DMS53 treated with DMSO at 0.1 percent for 48 hours (cell line): ENCODE measurements around the gene SLC5A8.

Experiments
- DNase-seq: peaks from one replicate; lab custom pipeline; 2025; ENCODE audit not compliant: unreplicated experiment; lab: John Stamatoyannopoulos, UW

Gene SLC5A8, protein sequence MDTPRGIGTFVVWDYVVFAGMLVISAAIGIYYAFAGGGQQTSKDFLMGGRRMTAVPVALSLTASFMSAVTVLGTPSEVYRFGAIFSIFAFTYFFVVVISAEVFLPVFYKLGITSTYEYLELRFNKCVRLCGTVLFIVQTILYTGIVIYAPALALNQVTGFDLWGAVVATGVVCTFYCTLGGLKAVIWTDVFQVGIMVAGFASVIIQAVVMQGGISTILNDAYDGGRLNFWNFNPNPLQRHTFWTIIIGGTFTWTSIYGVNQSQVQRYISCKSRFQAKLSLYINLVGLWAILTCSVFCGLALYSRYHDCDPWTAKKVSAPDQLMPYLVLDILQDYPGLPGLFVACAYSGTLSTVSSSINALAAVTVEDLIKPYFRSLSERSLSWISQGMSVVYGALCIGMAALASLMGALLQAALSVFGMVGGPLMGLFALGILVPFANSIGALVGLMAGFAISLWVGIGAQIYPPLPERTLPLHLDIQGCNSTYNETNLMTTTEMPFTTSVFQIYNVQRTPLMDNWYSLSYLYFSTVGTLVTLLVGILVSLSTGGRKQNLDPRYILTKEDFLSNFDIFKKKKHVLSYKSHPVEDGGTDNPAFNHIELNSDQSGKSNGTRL

DNA sequence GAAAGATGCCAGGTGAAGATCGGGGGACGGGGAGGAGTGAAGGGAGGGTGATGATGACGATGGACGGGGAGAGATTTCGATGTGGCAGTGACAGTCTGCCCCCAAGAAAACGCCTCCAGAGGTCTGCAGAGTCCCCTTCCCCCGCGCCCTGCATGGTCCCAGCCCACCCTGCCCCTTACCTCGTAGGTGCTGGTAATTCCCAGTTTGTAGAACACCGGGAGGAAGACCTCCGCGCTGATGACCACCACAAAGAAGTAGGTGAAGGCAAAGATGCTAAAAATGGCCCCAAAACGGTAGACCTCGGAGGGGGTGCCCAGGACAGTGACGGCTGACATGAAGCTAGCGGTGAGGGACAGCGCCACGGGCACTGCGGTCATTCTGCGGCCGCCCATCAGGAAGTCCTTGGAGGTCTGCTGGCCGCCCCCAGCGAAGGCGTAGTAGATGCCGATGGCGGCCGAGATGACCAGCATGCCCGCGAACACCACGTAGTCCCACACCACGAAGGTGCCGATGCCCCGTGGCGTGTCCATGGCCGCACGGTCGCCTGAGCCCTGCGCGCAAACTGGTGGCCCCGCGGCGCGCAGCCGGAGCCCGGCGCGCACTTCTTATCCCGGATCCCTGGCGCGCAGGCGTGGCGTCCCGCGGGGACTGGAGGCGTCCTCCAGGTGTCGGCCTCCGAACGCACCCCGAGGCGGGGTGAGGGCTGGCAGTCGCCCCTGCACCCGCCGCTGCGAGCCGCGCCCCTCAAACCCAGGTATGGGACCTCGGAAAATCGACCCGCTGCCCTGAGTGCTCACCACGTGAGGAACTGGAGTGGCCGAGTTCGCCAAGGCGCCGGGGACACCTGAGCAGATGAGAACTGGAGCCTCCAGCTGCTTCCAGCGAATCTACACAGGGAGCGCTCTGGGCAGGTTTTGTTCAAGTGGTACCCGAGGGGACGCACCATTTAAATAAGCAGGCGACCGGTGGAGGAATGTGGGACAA is at the start of gene SLC5A8:
TSS of gene SLC5A8 (minus strand) at position 920 of the 984 bp plus-strand sequence. CDS start at position 530, 390 bp downstream.
- peak; percentile 18 for DNase-seq

DNA sequence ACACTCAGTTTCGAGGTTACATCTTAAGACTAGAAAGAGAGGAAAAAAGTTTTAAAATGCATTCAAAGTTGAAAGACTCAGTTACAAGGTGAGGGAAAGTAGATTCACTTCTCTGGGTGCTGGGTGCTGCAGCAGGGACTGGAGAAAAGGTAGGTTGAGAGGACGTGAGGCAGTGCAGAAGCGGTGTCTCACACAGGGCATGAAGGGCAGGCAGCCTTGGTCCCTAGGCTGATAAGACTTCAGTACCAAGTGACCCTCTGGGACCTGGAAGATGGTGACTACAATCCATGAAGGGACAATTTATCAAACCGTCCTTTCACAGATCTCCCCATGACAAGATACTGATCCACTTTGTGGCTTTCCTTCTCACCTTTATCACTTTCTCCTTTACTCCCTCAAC is 47.3 kb upstream of the SLC5A8 start:
- DNase-seq = no peak

DNA sequence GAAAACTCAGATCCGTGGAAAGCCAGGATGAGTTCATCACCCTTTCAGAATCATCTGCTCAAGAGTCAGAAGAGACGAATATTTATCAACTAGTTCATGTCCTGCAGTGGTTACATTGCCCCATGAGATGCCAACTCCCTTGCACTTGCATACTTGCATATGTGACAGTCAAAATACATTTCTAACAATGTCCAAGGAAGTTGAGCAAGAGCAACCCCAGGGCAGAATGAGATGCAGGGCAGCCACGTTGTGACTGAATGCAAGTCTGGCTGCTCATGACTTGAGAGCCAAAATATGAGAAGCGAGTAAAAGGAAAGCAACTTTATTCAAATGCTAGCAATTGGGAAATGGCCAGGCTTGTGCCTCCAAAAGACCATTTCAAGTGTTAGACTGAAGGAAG is 46.2 kb upstream of the SLC5A8 start:
- no peak for DNase-seq

DNA sequence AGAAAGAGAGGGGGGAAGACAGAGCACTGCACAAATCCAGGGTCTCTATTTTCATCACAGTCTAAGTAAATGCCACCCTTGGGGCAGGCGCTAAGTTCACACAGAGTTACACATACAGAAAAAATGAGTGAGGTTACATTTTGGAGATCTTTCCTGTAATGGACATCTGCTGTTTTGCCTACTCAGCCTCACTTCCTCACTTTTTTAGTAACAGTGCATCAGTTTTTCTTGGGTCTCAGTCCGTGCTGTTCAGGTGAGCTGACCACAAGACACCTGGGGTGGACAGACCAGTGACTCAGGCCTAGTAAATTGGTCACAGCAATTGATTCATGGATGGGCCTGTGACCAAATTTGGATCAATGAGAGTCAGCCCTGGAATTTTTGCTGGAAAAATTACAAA is 33.6 kb upstream of the SLC5A8 start:
- no peak for DNase-seq

DNA sequence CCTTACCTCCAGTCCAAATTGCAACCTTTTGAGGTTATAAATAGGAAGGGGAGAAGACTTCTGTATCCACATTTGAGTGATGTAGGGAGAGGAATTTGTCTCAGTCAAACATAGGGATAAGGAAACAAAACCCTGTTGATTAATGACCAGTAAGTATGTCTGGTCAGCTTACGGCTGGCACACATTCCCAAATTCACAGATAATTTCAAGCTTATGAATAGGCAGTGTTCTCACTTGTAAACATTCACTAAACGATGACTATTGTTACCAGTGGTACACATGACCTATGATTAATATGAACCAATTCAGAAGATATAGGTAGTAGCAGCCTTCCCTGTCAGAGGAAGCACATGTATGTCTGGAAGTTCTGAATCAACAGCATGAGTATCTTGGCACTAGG is 33.0 kb upstream of the SLC5A8 start:
- DNase-seq = no peak

DNA sequence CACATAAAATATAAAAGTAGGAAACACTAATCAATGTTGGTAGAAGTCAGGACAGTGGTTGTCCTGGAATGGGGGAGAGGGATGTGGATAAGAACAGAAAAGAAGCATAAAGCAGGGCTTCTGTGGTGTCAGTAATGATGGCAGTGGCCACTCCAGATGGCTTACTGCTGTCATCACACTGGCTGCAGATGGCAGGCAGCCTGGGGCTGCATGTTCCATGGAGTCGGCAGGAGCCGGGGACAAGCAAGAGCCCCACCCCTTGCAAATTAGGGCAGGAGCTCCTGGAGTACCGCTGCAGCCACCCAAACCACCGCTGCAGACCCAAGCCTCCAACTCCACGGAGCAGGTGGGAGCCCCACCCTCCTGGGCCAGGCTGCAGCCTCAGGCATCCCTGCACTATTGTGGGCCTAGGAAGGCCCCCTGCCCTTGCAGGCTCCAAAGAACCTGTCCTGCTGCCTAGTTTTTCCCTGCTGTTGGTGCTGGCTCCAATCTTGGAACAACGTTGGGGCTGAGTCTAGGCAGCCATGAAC is 28.8 kb upstream of the SLC5A8 start:
- no peak for DNase-seq

DNA sequence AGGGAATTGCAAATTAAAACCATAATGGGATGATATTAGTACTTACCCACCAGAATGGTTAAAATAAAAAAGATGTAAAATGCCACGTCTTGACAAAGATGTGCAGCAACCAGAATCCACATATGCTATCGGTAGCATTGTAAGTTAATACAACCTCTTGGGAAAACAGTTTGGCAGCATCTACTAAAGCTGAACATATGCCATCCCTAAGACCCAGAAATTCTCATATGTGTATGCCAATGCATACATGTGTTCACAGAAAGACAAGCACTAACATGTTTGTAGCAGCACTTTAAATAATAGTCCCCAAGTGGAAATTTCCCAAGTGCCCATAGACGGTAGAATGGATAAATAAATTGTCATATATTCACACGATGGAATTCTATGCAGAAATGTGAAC is 28.3 kb upstream of the SLC5A8 start:
- DNase-seq = no peak

DNA sequence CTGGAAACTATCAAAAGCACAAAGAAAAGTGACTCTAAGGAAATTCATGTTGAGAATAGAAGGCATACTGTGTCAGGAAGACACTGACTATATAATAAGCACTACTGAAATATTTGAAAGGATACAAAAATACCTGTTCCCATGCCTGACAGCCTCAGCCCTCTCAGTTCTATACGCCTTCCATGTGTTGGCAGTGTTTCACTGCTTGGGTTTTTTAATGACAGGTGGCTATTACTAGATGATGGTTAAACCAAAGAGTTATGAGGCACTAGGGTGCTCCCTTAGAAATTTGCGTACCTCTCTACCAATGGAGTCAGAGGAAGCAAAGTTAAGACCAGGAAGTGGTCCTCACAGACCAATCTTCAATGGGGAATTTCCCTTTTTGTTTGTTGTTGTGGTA is 25.6 kb upstream of the SLC5A8 start:
- no peak for DNase-seq

DNA sequence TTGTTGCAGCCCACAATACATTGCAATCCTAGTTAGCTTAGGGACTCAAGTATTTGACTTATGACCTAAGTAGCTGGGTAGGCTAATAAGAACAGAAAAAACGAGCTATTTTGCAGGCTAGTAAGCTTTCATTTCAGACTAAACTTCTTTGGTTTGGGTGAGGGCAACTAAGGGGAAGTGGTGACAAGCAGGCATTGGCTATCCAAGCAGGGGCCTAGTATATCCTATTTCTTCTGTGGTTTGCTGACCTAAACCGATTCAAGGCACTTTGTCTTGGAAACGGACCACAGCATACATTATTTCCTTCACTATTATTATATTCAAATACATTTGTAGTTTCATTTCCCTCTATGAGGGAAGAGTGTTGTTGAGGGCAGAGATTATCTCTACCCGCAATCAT is 21.6 kb upstream of the SLC5A8 start:
- DNase-seq = no peak

DNA sequence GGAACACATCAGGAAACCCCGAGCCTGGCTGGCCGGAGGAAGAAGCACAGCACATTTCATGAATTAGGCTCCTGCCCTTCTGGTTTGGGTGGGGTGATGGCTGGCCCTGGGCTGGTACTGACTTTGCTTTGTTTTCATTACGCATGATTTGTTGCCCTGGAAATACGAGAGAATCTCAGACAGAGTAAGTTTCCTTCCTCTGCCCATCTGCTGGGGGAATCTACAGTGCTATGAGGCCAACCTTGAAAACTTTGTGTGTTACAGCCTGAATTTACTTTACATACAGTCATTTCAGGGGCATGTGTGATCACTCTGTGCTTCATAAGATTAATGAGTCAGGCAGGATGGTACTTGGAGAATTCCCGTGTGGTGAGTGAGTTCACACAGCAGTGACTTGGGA is 20.5 kb upstream of the SLC5A8 start:
- no peak for DNase-seq

DNA sequence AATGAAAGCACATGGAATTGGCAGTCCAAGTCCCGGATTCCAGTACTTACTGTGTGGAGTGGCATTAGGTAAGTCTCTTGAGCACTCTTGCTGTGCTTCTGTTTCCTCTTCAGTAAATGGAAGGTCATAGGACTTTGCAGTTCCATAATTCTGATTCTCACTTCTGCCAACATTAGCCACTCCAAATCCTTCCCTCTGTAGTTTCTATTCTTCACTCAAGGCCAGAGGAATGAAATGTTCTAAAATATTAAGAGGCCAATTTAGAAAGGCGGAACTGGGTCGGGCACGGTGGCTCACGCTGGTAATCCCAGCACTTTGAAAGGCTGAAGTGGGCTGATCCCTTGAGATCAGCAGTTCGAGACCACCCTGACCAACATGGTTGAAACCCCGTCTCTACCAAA is 19.8 kb upstream of the SLC5A8 start:
- no peak for DNase-seq

DNA sequence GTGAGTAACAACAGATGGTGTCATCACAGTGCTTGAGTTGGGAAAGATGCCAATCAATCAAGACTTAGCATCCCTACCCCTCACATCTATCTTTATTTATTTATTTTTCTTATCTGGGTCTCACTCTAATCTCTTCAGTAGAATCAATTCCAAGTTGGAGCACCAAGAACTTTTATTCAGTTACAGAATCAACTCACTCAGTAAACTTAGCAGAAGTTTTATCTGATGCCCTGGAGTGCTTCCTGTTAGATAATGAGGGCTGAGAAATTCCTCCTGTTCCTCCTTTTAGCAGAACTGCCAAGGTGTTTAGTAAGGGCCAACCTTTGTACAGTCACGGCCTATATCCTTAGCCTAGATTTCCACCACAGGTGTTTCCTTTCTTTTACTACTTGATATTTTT is 11.3 kb upstream of the SLC5A8 start:
- DNase-seq = no peak

DNA sequence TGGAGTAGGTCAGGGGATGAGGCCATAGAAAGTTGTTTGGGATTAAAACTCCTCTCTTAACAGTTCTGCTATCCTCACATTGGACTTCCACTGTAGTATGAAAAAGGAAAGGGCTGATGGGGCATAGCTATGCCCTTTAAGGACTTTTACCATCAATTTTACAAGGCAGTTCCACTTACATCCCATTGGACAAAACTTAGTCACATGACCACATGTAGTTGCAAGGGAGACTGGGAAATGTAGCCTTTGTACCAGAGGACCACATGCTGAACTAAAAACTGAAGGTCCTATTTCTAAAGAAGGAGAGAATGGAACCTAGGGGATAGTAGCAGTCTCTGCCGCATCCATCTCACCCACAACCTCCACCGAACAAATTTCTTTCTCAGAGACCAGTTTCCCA is 6.8 kb upstream of the SLC5A8 start:
- DNase-seq = no peak

DNA sequence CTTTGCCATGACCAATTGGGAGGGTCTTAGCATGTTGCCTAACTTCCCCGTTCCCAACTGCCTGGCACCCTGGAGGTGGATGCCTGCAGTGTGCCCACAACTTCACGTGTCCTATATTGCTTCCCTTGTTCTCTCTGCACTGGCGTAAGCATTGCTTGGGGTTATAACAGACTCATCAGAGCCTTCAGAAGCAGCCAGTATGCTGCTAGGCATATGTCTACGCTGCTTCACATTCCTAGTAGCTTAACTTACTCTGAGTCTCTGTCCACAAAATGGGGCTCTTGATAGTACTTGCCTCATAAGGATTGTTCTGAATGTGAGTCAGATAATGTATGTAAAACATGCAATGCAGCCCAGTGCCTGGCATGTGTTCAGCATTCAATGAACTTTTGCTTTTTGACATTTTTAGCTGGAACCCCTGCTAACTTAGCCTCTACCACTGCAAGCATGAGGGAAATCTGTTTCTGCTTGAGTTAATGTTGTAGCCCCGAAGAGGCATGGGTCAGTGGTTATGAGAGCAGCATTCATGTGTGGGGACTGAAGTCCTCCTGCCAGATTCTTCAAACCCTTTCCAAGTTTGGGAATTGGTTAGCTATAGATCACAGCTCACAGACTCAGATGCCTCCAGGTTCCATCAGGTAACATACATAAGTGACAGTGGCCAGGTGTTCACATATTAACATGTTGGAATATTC is 2.8 kb downstream of the SLC5A8 start:
- no peak for DNase-seq

DNA sequence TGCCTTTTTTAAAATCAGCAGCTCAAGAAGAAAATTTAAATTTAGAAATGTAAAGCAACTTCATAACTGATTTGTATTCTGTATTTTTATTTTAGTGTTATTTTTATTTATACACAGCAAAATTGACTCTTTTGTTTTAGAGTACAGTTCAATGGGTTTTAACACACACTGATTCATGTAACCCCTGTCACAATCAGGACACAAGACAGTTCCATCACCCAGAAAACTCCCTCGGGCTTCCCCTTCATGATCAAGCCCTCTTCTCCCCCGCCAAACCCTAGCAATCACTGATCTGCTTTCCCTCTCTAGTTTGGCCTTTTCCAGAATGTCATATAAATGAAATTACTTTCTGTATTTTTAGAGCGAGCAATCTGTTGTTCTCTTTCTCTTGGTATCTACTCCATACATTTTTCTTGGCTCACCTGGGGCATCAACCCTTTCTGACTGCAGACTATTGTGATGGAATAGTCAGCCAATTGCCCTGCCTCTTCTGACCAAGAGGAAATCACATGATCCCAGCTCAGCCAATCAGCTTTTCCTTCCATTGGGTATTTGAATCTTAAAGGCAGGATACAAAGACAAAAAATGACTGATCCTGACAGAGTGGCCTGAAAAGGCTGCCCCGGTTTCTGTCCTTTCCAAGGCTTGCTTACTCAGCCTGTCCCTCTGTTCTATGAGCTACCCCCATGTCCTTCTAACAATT is 5.3 kb downstream of the SLC5A8 start:
- DNase-seq = no peak

DNA sequence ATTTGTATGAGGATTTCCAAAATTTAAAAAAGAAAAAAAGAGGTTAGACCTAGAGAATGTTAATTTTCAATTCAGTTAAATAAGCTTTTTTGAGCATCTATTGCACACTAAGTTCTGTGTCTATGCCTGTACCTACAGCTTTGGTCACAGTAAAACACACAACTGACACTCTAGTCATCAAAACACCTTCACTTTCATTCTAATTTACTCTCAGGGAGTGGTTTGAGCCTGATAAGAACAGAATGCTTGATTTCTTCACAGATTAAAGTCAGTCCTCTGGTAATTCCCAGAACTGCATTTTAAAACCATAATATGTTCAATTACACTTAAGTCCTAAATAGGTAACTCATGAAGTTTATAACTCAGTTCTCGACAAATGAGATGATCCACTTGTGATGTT is 9.2 kb downstream of the SLC5A8 start:
- no peak for DNase-seq

DNA sequence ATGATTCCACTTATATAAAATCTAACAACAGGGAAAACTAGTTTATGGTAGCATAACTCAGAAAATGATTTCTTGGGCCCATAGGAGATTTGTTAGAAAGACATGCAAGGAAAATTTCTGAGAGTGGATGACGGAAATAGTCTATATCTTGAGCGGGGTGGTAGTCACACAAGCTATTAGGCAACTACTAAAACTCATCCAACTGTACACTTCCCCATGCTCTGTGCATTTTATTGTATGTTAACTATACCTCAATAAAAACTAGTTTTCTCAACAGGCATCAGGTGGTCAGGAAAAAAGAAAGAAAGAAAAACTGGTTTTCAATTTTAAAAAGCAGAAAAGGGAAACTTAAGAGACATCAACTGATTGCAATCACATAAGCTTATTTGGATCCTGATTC is 9.9 kb downstream of the SLC5A8 start:
- DNase-seq = no peak

DNA sequence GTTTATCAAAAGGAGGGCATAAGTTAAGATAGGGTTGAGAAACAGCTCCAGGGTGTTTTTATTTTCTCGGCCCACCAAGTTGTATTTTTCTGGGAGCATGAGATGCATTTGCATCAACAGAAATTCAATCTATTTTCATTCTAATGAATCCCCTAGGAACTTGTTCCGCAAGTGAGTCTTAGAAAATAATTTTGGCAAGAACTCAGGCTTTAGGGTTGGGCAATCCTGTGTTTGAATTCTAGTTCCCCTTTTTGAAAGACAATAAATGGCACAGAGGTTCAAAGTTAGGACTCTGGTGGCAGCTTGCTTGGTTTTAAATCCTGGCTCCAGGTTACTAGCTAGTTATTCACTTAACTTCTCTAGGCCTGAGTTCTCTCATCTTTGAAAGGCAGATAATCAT is 23.7 kb downstream of the SLC5A8 start:
- no peak for DNase-seq

DNA sequence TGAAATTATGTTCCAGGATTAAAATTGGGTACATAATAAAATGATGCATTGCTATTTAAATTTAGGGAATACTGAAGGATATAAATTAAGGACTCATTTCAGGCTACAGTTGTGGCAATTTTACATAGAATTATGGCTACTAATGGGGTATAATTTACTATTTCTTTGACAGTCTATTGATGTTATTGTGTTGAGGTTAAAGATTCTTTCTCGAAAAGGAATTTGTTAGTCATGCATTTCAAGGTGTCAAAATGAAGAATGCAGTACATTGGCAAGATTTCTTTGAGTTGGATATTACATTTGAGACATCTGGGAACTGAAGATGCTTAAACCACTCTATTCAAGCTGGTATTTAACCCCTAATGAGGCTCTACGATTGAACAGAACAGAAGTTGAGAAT is 28.3 kb downstream of the SLC5A8 start:
- DNase-seq = no peak

DNA sequence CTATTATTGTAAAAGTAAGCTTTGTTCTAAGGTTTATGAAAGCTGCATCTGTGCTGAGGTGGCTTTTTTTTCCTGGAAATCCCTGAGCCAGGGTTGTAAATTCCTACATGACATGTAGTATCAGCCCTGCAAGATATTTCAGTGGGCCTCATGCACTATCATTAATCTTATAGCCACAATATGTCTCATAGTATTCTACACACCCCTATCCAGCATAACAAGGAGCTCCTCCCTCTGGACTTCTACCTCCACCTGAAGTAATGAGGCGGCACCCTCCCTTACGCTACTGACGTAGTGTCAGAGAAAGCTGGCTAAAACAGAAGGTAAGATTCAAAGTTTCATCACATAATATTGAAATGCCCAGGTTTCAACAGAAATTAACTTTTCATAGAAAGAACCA is 35.5 kb downstream of the SLC5A8 start:
- no peak for DNase-seq
